HG02870 (cell line): ENCODE measurements around the gene DES.

Experiments used
- ATAC-seq: cut with Tn5 transposase; IDR thresholded peaks from one replicate; pipeline ENCODE4 v1.9.1; 2021; ENCODE audit warnings: mild to moderate bottlenecking, moderate library complexity; ENCODE audit not compliant: unreplicated experiment

Gene DES

DNA sequence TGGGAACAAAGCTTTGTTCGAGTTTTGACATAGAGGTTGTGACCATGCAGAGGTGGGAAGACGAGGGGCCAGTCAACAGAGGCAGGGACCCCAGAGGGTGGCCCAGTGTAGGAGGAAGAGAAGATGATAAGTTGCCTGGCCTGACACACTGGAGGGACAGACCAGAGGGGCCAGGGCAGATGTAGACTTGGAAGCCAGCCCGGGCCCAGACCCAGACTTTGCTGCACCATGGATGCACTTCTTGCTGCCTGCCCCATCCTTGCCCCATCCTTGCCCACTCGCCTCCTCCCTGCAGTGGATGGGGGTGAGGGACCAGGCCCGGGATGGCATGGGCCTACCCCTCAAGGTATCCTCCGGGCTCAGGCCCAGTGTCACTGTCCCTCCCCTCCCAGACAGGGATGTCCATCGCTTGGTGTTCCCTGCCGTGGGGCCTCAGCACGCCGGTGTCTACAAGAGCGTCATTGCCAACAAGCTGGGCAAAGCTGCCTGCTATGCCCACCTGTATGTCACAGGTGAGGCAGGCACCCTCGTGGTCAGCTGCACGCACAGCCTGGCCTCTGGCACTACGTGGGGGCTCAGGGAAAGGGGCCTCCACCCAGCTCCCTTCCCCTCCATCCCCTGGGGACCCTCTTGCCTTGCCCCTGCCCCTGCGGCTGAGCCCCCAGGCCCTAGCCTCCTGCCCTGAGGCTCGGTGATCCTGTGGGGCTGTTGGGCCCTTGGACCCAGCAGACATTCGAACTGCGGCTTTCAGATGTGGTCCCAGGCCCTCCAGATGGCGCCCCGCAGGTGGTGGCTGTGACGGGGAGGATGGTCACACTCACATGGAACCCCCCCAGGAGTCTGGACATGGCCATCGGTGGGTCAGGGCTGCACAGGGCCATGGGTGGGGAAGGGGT, 53.5 kb downstream of the DES start:
- no peak for ATAC-seq

DNA sequence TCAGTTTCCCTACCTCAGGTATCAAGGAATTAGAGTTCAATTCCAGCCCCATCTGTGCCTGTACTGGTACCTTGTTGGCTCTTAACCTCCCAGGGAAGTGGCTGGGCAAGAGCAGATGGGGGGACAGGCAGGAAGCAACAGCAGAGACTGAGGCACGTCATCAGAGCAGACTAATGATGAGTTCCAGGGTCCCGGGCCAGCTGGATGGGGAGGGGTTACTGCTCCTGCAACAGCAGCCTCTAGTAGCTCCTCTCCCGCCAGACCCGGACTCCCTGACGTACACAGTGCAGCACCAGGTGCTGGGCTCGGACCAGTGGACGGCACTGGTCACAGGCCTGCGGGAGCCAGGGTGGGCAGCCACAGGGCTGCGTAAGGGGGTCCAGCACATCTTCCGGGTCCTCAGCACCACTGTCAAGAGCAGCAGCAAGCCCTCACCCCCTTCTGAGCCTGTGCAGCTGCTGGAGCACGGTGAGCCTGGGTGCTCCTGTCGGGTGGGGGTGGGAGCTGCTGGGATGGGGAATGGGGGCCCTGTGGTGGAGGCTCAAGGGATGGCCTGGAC, 54.5 kb downstream of the DES start:
- no peak for ATAC-seq

DNA sequence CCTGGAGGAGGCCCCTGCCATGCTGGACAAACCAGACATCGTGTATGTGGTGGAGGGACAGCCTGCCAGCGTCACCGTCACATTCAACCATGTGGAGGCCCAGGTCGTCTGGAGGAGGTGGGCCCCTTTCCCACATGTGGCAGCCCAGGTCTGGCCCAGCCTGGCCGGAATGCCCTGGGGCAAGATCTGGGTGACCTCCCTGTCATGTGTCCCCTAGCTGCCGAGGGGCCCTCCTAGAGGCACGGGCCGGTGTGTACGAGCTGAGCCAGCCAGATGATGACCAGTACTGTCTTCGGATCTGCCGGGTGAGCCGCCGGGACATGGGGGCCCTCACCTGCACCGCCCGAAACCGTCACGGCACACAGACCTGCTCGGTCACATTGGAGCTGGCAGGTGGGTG, 55.3 kb downstream of the DES start:
- no peak for ATAC-seq

DNA sequence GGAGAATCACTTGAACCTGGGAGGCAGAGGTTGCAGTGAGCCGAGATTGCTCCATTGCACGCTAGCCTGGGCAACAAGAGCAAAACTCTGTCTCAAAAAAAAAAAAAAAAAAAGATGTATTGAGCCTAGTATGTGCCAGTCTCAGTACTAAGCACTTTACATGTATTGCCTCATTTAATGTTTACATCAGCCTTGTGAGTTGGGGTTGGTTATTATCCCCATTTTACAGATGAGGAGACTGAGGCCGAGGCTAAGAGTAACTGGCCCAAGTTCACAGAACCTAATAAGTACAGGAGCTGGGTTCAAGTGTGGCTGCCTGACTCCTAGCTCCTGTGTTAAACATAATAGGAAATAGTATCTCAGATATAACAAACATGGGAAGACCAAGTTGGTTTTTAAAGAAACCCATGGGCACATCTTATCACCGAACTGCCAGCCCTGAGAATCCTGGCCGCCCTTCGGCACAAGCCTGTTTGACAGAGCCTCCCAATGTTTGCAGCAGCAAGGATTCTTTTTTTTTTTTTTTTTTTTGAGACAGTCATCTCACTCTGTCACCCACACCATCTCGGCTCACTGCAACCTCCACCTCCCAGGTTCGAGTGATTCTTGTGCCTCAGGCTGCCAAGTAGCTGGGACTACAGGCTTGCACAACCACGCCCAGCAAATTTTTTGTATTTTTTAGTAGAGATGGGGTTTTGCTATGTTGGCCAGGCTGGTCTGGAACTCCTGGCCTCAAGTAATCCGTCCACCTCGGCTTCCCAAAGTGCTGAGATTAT, 56.3 kb downstream of the DES start:
- no peak for ATAC-seq

DNA sequence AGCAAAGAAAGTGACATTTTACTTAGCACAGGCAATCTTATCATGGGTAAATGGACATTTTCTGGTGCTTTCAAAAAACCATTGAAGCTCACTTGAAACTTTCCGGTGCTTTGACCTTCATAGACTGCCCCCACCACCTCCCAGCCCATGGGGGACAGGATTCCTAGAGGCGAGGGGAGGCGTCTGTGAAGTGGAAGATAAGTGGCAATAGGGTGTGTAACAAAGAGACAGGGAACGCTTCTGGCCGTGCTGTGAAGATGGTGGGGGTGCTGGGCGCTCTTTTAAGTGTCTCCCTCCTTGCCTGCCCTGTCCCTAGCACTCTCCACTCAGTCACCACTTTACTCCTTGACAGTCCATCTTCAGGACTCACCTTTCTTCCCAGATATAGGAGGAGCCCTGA, 57.1 kb downstream of the DES start:
- no peak for ATAC-seq

DNA sequence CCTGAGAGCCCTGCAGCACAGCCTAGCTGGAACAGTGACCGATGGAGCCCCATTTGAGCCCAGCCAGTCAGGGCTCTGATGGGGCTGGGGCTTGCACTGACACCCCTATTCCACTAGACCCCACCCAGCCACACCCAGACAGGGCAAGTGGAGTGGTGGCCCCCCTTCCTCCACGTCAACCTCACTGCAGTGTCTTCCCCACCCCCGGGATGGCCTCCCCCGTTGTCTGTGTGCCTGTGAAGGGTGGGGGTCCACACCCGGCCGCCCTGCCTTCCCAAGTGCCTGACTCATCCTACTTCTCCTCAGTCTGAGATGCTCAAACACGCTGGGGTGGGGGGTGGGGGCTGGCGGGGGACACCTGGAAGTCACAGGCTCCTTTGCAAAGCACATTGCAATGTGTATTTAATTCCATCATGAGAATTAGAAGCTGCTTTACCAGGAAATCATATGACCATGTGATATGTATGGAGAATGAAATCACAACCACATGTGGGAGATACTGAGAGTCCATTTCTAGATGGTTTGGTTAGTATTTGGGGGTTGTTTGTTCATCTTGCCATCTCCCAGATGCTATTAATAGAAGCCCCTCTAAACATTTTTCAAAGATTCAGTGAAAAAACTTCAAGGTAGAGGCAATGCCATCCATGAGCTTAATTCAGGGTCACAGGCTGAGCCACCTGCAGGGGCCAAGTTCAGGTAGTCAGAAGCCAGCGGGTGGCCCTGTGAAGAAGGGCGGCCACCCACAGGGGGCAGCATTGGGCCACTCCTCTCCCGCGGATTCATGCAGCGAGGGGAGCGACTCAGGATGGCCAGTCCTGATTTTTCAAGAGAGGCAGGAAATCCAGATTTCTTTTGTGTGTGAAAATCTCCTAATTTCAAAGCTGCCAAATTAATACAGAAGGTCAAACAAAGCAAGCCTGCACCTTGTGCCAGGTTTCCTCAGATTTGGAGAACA, 57.8 kb downstream of the DES start:
- no peak for ATAC-seq
